ENCODE measurements around the gene ATP8B3.

- TF ChIP-seq JUN (IDR thresholded peaks at IDR 0.05) (no peak), POLR2AphosphoS2 (conservative IDR thresholded peaks at IDR 0.05; ENCODE audit: low read length) (no peak), BHLHE40 (IDR thresholded peaks at IDR 0.05; ENCODE audit: low read depth, low read length) (no peak), POLR2A (IDR thresholded peaks at IDR 0.05; ENCODE audit: low read length) (no peak), RNF2 (IDR thresholded peaks at IDR 0.05; ENCODE audit: borderline replicate concordance, low read depth) (no peak), CTCF (IDR thresholded peaks at IDR 0.05) (no peak), ELK1 (IDR thresholded peaks at IDR 0.05; ENCODE audit: low read depth, low read length) (no peak)
These were observed 44.9 kb upstream of the ATP8B3 start for GRCh38 chr19:1856698-1857603.
